SK-N-MC (cell line): ENCODE results near the gene TEKT2.

Source experiments
- DNase-seq: peaks from one replicate; pipeline ENCODE4 v3.0.0-alpha.2; 2011; ENCODE audit warnings: low read depth, low spot score
- H3K27ac ChIP-seq: fragments of 200-600 bp; sonication (generic); 2 replicates; pipeline ENCODE4 v1.5.1; 2016; ENCODE audit warnings: mixed run types
- H3K36me3 ChIP-seq: fragments of 200-600 bp; sonication (generic); 2 replicates; pipeline ENCODE4 v1.6.1; 2017; ENCODE audit warnings: antibody characterized with exemption, low read length, mixed read lengths; ENCODE audit not compliant: insufficient read depth
- H3K4me3 ChIP-seq: fragments of 200-600 bp; sonication (generic); 2 replicates; pipeline ENCODE4 v1.5.1; 2016
- H3K9ac ChIP-seq: fragments of 200-600 bp; sonication (generic); 2 replicates; pipeline ENCODE4 v1.8.0; 2017; ENCODE audit warnings: mixed run types, mixed read lengths; ENCODE audit not compliant: insufficient read length
- H3K9me3 ChIP-seq: fragments of 200-600 bp; sonication (generic); 2 replicates; pipeline ENCODE4 v1.6.1; 2017; ENCODE audit warnings: low read depth, mild to moderate bottlenecking, antibody characterized with exemption, low read length, moderate library complexity, mixed read lengths
- EZH2 ChIP-seq: fragments of 200-600 bp; sonication (generic); IDR thresholded peaks from one replicate; pipeline ENCODE4 v1.6.1; 2017; ENCODE audit warnings: antibody characterized with exemption
- FOXP2 ChIP-seq: optimal IDR thresholded peaks from 2 replicates; pipeline ENCODE3; 2011; ENCODE audit warnings: mild to moderate bottlenecking, moderate library complexity; ENCODE audit not compliant: insufficient read depth; ENCODE audit errors: extremely low read length, control extremely low read depth
- POLR2AphosphoS5 ChIP-seq: IDR thresholded peaks from 2 replicates; pipeline ENCODE4 v1.6.1; 2012; ENCODE audit warnings: mild to moderate bottlenecking, low read depth, low read length, borderline replicate concordance

The TEKT2 gene

DNA sequence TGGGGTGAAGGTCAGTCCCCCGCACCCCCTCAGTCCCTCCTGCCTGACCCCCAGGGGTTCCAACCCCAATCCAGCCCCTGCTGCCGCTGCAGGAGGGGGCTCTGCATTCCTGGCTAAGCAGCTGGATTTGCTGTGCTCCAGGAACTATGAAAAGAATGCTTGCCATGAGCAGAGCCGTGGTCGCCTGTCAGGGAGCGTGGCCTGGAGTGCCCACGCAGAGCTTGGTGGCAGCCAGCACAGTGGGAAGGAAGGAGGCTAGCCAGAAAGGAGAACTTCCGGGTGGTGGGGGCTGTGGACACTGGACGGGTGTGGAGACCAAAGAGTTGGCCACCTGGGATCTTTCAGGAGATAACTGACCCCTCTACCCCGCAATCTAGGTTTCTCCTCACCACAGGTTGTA is 35.6 kb downstream of the TEKT2 start:
- Histone ChIP-seq H3K27ac (no peak overlapping the region), H3K9ac (no peak overlapping the region), H3K4me3 (no peak overlapping the region), H3K36me3 (no peaks in the 10 kb centered on the region), H3K9me3 (no peaks in the 10 kb centered on the region)
- TF ChIP-seq FOXP2 (no peak), EZH2 (no peak), POLR2AphosphoS5 (no peak)
- no peak for DNase-seq

DNA sequence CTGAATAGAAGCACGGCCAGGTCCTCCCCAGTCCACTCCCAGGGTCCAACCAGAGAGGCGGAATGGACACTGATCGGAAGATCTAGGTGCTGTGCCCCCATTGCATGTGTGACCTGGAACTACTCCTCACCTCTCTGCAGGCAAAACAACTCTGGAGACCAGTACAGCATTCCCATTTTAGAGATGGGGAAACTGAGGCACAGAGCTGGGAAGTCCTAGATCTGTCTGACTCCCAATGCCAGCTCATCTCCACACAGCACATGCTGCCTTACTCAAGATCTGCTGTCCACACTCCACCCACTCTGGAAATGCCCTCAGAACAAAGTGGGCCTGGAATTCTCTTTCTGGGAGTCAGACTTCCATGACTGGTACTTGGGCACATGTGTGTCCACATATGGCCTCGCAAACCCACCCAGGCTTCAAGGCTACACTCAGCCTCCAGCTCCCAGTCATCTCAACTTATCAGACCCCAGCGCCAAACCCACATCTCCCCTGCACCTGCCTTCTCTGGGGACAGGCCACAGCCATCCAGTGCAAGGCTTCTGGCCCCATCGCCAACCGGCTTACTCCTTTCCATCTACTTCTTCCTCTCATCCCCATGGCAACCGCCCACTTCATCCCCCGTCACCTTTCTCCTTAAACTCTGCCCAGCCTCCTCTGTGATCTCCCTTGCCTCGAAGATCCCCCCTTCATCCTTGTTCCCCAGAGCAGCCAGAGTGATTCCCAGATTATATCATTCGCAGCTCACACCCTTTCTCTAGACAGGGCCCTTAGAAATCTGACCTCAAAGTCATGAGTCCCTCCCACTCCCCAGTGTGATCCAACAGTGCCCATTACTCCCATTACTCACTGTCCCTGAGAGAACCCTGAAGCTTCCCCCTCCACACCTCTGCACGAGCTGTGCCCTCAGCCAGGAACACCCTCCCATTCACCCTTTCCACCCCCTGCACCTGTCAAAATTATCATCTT is 38.5 kb downstream of the TEKT2 start:
- Histone ChIP-seq H3K27ac (no peak overlapping the region), H3K36me3 (no peaks in the 10 kb centered on the region), H3K9me3 (no peaks in the 10 kb centered on the region), H3K9ac (no peak overlapping the region), H3K4me3 (no peak overlapping the region)
- TF ChIP-seq POLR2AphosphoS5: no peak
- TF ChIP-seq FOXP2: no peak
- TF ChIP-seq EZH2: no peak
- DNase-seq: no peak

DNA sequence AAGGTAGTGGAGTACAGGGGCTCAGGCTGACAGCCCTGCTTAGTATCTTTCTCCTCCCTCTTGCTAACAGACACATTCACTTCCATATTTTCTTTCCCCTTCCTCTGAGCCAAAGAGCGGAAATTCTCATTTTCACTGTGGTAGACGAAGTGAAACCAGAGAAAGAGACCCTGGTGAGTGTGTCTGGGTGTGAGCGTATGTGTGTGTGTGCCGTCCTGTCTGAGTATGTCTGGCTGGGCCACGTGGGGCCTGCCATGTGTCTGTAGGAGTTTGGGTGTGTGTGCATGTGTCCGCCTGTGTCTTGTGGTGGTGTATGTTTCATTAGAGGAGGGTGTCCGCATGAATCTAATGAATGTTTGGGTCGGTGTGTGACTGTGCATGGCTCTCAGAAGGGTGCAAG is 39.5 kb downstream of the TEKT2 start:
- Histone ChIP-seq H3K27ac (no peak overlapping the region), H3K36me3 (no peaks in the 10 kb centered on the region), H3K4me3 (no peak overlapping the region), H3K9me3 (no peaks in the 10 kb centered on the region), H3K9ac (no peak overlapping the region)
- TF ChIP-seq EZH2 (no peak), POLR2AphosphoS5 (no peak), FOXP2 (no peak)
- DNase-seq: no peak

DNA sequence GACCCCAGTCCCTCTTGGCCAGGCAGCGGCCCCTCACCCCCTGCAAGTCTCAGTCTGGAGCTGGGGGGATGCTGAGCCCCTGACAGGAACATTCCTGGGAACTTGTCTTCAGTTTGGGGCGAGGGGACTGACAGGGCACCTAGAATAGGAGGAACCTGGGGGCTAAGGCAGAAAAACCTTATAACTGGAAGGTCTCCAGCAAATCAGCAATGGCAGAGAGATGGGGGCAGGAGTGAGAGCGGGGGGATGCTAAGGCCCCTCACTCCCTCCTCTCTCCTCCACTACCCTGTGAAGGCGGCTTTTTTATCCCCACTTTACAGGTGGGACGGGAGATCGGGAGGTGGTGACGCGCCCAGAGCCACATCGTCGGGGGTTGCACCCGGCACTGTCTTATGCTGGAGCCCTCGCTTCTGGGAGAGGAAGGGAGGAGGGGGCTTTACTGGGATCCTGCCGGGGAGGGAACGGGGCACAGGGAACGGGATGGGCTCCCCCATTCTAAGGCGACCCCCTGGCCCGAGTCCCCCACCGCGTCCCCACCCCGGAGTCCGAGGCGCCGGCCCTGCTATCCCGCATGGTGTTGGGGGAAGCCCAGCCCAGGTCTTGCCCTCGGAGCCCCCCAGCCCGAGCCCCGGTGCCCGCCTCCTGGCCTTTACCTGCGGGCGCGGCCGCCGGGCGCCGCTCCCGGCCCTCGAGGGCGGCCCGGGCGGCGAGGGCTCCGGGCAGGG is 40.7 kb downstream of the TEKT2 start:
- no peak overlapping the region for H3K27ac ChIP-seq
- no peak for TF ChIP-seq EZH2
- TF ChIP-seq FOXP2: no peak
- no peak for TF ChIP-seq POLR2AphosphoS5
- H3K36me3 ChIP-seq: no peaks in the 10 kb centered on the region
- H3K9me3 ChIP-seq: no peaks in the 10 kb centered on the region
- H3K9ac ChIP-seq: no peak overlapping the region
- DNase-seq: no peak
- no peak overlapping the region for H3K4me3 ChIP-seq

DNA sequence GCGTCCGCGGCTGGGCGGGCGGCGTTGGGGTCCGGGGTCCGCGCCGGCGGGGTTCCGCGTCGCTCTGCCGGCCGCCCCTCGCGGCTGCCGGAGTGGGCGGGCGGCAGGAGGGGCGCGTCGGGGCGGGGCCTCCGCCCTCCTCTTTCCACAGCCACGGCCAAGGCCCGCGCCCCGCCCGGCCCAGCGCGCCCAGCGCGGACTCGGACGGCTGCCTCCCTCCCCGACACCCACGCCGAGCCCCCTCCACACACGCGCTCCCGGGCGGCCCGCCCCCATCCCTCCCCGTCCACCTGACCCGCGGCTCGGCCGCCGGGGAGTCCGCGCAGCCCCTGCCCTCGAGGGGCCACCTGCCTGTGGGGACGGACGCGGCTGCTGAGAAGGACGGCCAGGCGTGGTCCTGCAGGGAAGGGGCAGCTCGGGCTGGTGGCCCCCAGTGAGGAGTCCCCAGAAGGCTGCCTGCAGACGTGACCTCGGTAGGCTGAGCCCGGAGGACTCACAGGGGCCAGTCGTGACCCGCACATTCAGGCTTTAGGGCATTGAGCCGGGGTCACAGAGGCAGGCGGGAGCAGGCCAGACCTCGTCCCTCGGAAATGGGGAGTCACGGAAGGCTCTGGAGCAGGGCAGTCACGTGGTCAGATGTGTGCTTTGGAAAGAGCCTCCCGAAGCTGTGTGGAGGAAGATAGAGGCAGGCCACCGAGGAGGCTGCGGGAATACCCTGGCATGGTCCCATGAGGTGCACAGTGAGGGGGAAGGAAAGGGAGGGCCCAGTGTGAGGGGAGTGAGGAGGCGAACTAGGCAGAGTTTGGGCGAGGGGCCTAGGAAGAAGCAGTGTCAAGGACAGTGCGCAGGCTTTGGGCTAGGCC is 41.5 kb downstream of the TEKT2 start, which contains the start of gene COL8A2:
Gene COL8A2, minus strand, starts transcription at position 94 of the 863 bp plus-strand sequence. CDS start 24,980 bp downstream, outside the sequence.
- no peak for DNase-seq
- Histone ChIP-seq H3K27ac (no peak within 1 kb of the TSS), H3K36me3 (no peaks in the 10 kb centered on the region), H3K9me3 (no peaks in the 10 kb centered on the region), H3K9ac (no peak within 1 kb of the TSS), H3K4me3 (no peak within 1 kb of the TSS)
- no peak for TF ChIP-seq EZH2
- no peak for TF ChIP-seq POLR2AphosphoS5
- no peak for TF ChIP-seq FOXP2

- no peak overlapping the region for H3K4me3 ChIP-seq
- no peak overlapping the region for H3K27ac ChIP-seq
- no peak for DNase-seq
- TF ChIP-seq EZH2 (no peak), POLR2AphosphoS5 (no peak), FOXP2 (no peak)
- no peaks in the 10 kb centered on the region for H3K9me3 ChIP-seq
- no peaks in the 10 kb centered on the region for H3K36me3 ChIP-seq
- no peak overlapping the region for H3K9ac ChIP-seq
These were observed 42.3 kb downstream of the TEKT2 start for GRCh38 chr1:36126005-36126716.

DNA sequence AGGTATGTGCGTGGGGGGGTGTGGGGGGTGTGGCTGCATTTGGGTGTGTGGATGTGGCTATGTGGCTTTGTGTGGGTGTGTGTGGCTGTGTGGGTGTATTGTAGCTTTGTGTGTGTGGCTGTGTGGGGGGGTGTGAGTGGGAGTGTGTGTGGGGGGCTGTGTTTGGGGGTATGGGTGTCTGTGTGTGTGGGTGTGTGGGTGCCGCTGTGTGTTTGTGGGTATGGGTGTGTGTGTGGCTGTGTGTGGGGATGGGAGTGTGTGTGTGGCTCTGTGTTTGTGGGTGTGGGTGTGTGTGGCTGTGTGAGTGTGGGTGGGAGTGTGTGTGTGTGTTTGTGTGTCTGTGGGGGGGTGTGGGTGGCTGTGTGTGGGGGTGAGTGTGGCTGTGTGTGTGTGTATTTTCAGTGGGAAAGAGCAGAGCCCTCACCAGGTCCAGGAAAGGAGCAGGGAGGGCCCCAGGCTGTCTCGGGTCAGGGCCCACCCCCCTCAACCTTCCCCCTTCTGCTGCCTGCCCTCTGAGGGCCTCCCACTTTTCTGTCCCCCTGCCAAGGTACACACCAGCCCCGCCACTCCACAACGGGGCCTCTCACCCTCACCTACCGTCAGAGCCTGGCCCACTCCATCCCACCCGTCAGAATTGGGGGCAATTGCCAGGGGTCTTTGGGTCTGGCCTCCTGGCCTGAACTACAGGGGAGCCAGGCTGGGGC is 43.1 kb downstream of the TEKT2 start:
- DNase-seq: no peak
- no peaks in the 10 kb centered on the region for H3K9me3 ChIP-seq
- H3K9ac ChIP-seq: no peak overlapping the region
- no peak overlapping the region for H3K4me3 ChIP-seq
- no peak overlapping the region for H3K27ac ChIP-seq
- TF ChIP-seq EZH2 (no peak), FOXP2 (no peak)
- no peaks in the 10 kb centered on the region for H3K36me3 ChIP-seq
